Effector CD8-positive, alpha-beta T cell (primary cell): ENCODE measurements around the gene TRMT11.
"Not testable (repeated sequence)": the region's sequence is repeated elsewhere in the genome, so short reads cannot be mapped to it uniquely, and the experiment has no call there.

Source experiments
- DNase-seq: peaks from one replicate; lab custom pipeline; 2025; lab: John Stamatoyannopoulos, UW

The TRMT11 gene

GRCh38 chr6:126047648-126048047 lies 61.3 kb downstream of the TRMT11 start:
- no peak for DNase-seq

GRCh38 chr6:126048635-126049034 lies 62.3 kb downstream of the TRMT11 start:
- DNase-seq = no peak

- DNase-seq = no peak
Observed at GRCh38 chr6:126050795-126051194, 64.5 kb downstream of the TRMT11 start.

- no peak for DNase-seq
Observed at GRCh38 chr6:126051791-126052190, 65.5 kb downstream of the TRMT11 start.

- no peak for DNase-seq
Observed at GRCh38 chr6:126052485-126052884, 66.1 kb downstream of the TRMT11 start.

- no peak for DNase-seq
Observed at GRCh38 chr6:126054258-126054702, 67.9 kb downstream of the TRMT11 start.

GRCh38 chr6:126054802-126055201 lies 68.5 kb downstream of the TRMT11 start:
- DNase-seq = no peak

GRCh38 chr6:126055449-126055848 lies 69.1 kb downstream of the TRMT11 start:
- DNase-seq = no peak

GRCh38 chr6:126056355-126057004 lies 70.1 kb downstream of the TRMT11 start:
- no peak for DNase-seq

GRCh38 chr6:126058085-126058484 lies 71.7 kb downstream of the TRMT11 start:
- DNase-seq = not testable (repeated sequence)

GRCh38 chr6:126060400-126060799 lies 74.1 kb downstream of the TRMT11 start:
- DNase-seq = no peak

- DNase-seq = no peak
Observed at GRCh38 chr6:126063512-126064146, 77.3 kb downstream of the TRMT11 start.

- DNase-seq = no peak
Observed at GRCh38 chr6:126064257-126064747, 78.0 kb downstream of the TRMT11 start.

GRCh38 chr6:126064748-126065401 lies 78.5 kb downstream of the TRMT11 start:
- DNase-seq = no peak

- no peak for DNase-seq
Observed at GRCh38 chr6:126066053-126067048, 80.0 kb downstream of the TRMT11 start.

- DNase-seq = no peak
Observed at GRCh38 chr6:126067073-126067472, 80.7 kb downstream of the TRMT11 start.

- no peak for DNase-seq
Observed at GRCh38 chr6:126069449-126069848, 83.1 kb downstream of the TRMT11 start.

- DNase-seq = no peak
Observed at GRCh38 chr6:126071000-126071647, 84.8 kb downstream of the TRMT11 start.

- no peak for DNase-seq
Observed at GRCh38 chr6:126072172-126072571, 85.8 kb downstream of the TRMT11 start.

GRCh38 chr6:126072834-126073233 lies 86.5 kb downstream of the TRMT11 start:
- DNase-seq = no peak
